Osteocyte (in vitro differentiated cells): Measurements from ENCODE around the gene NSUN6. TPM values are rescaled to one million over a fixed set of nuclear protein-coding genes. Genes with fewer than 3 reads are reported as not detected.

Source experiments
- DNase-seq: peaks from one replicate; pipeline ENCODE4 v3.0.0; 2021; ENCODE audit warnings: mixed read lengths; ENCODE audit not compliant: unreplicated experiment; ENCODE audit errors: extremely low spot score
- H3K27ac Mint-ChIP-seq: one replicate; pipeline ENCODE4 v1.8.0; 2021; ENCODE audit warnings: mild to moderate bottlenecking, mixed read lengths; ENCODE audit not compliant: unreplicated experiment
- H3K27me3 Mint-ChIP-seq: one replicate; pipeline ENCODE4 v1.8.0; 2021; ENCODE audit warnings: mixed read lengths; ENCODE audit not compliant: unreplicated experiment
- H3K36me3 Mint-ChIP-seq: one replicate; pipeline ENCODE4 v1.8.0; 2021; ENCODE audit warnings: mixed read lengths; ENCODE audit not compliant: unreplicated experiment
- H3K4me1 Mint-ChIP-seq: one replicate; pipeline ENCODE4 v1.8.0; 2021; ENCODE audit warnings: mixed read lengths; ENCODE audit not compliant: unreplicated experiment
- H3K4me3 Mint-ChIP-seq: one replicate; pipeline ENCODE4 v1.8.0; 2021; ENCODE audit warnings: mild to moderate bottlenecking, moderate library complexity, mixed read lengths; ENCODE audit not compliant: unreplicated experiment
- H3K9me3 Mint-ChIP-seq: one replicate; pipeline ENCODE4 v1.8.0; 2021; ENCODE audit warnings: mixed read lengths; ENCODE audit not compliant: unreplicated experiment
- total RNA-seq: library from RNA; stranded (reverse); gene quantifications from 2 replicates; pipeline ENCODE4 v1.2.1, GENCODE V29; 2021
- TF ChIP-seq, protein P1 (sequence below): fragments of 200-600 bp; sonication (generic); IDR thresholded peaks from 2 replicates; pipeline ENCODE4 v1.5.0; 2021; ENCODE audit warnings: antibody characterized with exemption, mild to moderate bottlenecking, moderate library complexity

Gene NSUN6
- total RNA-seq, 1 donor from 2014 or later: 8.3 TPM

DNA sequence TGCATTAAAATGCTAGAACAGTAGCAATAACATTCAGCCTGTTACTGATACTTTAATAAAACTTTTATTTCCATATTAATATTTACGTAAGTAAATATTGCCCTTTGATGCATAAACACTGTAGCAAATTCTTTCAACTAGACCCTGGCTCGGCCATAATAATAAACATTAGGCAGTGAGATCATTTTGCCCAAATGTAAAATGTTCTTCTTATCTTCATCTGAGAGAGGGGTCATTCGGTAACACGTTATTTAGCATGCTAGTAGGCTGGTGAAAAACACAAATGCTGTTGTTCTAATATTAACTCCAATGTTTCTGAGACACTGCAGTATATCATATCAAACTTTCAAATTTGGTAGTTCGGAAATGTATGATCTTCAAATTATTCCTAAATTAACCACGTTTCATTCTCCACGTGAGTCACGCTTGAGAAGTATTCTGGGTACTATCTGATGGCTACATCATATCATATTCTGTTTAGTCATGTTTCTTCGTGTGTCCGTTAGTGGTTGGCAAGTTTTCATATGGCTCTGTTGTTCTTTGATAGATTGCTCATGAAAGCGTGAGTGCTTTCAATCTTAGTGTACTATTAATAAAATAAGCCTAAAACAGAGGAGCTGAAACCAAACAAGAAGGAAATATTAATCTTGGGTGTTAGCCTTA is 145.8 kb downstream of the NSUN6 start:
- Mint-ChIP-seq H3K36me3 (no peaks in the 10 kb centered on the region), H3K27ac (no peak overlapping the region), H3K9me3 (no peaks in the 10 kb centered on the region), H3K27me3 (no peaks in the 10 kb centered on the region), H3K4me3 (no peak overlapping the region), H3K4me1 (no peaks in the 10 kb centered on the region)
- TF ChIP-seq, protein P1, sequence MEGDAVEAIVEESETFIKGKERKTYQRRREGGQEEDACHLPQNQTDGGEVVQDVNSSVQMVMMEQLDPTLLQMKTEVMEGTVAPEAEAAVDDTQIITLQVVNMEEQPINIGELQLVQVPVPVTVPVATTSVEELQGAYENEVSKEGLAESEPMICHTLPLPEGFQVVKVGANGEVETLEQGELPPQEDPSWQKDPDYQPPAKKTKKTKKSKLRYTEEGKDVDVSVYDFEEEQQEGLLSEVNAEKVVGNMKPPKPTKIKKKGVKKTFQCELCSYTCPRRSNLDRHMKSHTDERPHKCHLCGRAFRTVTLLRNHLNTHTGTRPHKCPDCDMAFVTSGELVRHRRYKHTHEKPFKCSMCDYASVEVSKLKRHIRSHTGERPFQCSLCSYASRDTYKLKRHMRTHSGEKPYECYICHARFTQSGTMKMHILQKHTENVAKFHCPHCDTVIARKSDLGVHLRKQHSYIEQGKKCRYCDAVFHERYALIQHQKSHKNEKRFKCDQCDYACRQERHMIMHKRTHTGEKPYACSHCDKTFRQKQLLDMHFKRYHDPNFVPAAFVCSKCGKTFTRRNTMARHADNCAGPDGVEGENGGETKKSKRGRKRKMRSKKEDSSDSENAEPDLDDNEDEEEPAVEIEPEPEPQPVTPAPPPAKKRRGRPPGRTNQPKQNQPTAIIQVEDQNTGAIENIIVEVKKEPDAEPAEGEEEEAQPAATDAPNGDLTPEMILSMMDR: no peak
- DNase-seq: no peak

DNA sequence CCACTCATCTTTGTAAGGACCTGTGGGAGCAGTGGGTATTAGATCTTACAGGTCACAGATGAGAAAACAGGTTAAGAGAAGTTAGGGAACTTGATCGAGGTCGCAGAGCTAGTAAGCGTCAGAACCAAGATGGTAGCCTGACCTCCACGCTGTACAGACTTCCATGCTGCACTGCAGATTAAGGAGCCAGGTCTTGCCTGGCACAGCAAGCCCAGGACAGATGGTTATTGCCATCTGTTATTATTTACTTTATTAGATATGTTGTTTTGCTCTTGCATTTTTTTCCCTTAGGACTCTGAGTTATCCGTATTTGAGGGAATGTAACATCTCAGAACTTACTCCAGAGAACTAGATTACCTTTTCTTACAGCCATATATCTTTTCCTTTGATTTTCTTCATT is 147.2 kb downstream of the NSUN6 start:
- Mint-ChIP-seq H3K4me1 (no peaks in the 10 kb centered on the region), H3K4me3 (no peak overlapping the region), H3K36me3 (no peaks in the 10 kb centered on the region), H3K27ac (no peak overlapping the region), H3K27me3 (no peaks in the 10 kb centered on the region), H3K9me3 (no peaks in the 10 kb centered on the region)
- DNase-seq: no peak
- TF ChIP-seq, protein P1: no peak

DNA sequence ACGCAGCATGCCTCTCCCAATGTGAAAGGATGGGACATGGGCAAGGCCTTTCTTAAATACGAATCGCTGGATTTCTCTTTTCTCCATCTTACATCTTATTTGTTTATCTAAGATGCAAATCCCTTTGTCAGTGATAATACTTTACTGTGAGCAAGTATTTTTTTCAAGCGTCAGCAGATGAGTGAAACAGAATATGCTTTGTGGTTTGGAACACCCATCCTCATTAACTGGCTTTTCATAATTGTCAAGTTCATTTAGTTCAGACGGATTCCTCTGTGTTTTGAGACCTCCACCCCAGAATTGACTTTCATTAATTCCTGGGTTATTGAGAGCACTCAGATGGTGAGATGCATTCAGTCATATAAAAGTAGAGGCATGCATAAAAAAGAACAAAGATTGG is 149.8 kb downstream of the NSUN6 start:
- H3K9me3 Mint-ChIP-seq: no peaks in the 10 kb centered on the region
- no peak overlapping the region for H3K4me3 Mint-ChIP-seq
- TF ChIP-seq, protein P1: no peak
- no peaks in the 10 kb centered on the region for H3K27me3 Mint-ChIP-seq
- no peaks in the 10 kb centered on the region for H3K36me3 Mint-ChIP-seq
- no peaks in the 10 kb centered on the region for H3K4me1 Mint-ChIP-seq
- H3K27ac Mint-ChIP-seq: no peak overlapping the region
- no peak for DNase-seq

DNA sequence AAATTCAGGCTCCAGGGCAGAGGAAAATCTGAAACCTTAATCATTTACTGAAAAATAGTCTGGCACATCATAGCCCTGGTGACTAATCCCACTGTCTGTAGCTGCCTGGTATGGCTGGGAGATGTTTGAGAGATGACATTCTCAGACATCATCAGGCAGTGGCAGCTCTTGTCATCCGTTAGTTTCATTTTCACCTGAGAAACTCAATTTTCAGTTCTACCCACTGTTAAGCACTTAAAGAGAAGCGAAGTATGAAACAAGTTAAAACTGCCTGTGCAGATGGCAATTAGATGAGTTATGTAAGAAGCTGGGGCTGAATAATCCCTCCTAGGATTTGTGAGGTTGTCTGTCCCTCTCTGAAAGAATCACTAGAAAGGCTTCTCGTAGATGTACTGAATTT is 150.2 kb downstream of the NSUN6 start:
- H3K4me1 Mint-ChIP-seq: no peaks in the 10 kb centered on the region
- TF ChIP-seq, protein P1: no peak
- H3K9me3 Mint-ChIP-seq: no peaks in the 10 kb centered on the region
- no peak overlapping the region for H3K4me3 Mint-ChIP-seq
- DNase-seq: no peak
- H3K36me3 Mint-ChIP-seq: no peaks in the 10 kb centered on the region
- H3K27ac Mint-ChIP-seq: no peak overlapping the region
- H3K27me3 Mint-ChIP-seq: no peaks in the 10 kb centered on the region

DNA sequence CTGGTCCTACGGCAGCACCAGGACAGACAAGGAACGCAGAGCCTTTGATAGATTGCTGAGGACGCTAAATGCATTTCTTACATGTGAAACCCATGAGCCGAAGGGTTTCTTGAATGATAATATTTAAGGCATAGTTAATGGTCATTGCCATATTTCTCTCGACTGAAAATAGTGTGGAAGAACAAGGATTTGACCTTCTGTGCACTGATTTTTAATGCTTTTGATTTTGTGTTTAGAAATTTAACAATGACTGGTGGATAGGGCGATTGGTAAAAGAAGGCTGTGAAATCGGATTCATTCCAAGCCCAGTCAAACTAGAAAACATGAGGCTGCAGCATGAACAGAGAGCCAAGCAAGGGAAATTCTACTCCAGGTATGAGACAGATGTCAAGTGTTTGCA is 150.8 kb downstream of the NSUN6 start:
- TF ChIP-seq, protein P1: no peak
- no peak for DNase-seq
- Mint-ChIP-seq H3K9me3 (no peaks in the 10 kb centered on the region), H3K4me3 (no peak overlapping the region), H3K4me1 (no peaks in the 10 kb centered on the region), H3K27me3 (no peaks in the 10 kb centered on the region), H3K27ac (no peak overlapping the region), H3K36me3 (no peaks in the 10 kb centered on the region)
